ENCODE data around the gene CARD11. TPM values are rescaled to one million over a fixed set of nuclear protein-coding genes. Genes with fewer than 3 reads are reported as not detected.

Gene CARD11
- polyA plus RNA-seq, 1 donor from 2014 or later, result not detected

DNA sequence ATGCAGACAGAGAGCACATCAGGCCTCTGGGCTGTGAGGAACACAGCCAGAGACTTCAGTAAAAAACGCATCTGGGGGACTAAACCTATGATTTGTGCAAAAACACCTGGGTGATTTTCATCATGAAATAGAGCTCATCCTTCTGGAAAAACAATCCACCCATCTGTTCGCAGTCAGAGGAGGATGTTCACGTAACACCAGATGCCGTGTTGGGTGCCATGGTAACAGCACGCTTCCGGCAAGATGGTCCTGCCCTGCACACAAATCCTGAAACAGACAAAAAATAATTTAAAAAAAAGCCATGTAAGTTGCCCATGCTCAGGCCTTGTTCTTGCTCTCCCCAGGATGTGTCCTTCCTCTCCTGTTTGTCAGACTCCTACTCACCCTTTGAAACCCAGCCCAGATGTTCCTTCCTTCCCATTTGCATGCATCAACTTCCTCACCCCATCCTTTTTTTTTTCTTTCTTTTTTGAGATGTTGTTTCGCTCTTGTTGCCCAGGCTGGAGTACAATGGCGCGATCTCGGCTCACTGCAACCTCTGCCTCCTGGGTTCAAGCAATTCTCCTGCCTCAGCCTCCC lies 171.3 kb downstream of the CARD11 start:
- Histone ChIP-seq H2AFZ (ENCODE audit: low read depth, low read length) (no peak overlapping the region), H3K36me3 (ENCODE audit: insufficient read depth, low read length) (no peaks in the 10 kb centered on the region), H3K4me3 (ENCODE audit: low read length) (no peak overlapping the region), H3K27me3 (ENCODE audit: insufficient read depth, low read depth, low read length) (no peaks in the 10 kb centered on the region), H3K79me2 (replicated peaks; ENCODE audit: insufficient read depth, low read length) (no peaks in the 10 kb centered on the region), H3K4me2 (ENCODE audit: low read length) (no peak overlapping the region), H3K9me3 (ENCODE audit: low read length) (no peaks in the 10 kb centered on the region), H3K9ac (ENCODE audit: low read length) (no peak overlapping the region), H3F3A (ENCODE audit: insufficient read depth, low read length, poor library complexity, severe bottlenecking) (no peaks in the 10 kb centered on the region), H3K9me2 (ENCODE audit: insufficient read depth, low read length) (no peaks in the 10 kb centered on the region), H3K27ac (ENCODE audit: low read length) (no peak overlapping the region), H4K20me1 (ENCODE audit: insufficient read depth) (no peaks in the 10 kb centered on the region)
- TF ChIP-seq RAD21 (conservative IDR thresholded peaks at IDR 0.05), result no peak
- TF ChIP-seq, protein P1, sequence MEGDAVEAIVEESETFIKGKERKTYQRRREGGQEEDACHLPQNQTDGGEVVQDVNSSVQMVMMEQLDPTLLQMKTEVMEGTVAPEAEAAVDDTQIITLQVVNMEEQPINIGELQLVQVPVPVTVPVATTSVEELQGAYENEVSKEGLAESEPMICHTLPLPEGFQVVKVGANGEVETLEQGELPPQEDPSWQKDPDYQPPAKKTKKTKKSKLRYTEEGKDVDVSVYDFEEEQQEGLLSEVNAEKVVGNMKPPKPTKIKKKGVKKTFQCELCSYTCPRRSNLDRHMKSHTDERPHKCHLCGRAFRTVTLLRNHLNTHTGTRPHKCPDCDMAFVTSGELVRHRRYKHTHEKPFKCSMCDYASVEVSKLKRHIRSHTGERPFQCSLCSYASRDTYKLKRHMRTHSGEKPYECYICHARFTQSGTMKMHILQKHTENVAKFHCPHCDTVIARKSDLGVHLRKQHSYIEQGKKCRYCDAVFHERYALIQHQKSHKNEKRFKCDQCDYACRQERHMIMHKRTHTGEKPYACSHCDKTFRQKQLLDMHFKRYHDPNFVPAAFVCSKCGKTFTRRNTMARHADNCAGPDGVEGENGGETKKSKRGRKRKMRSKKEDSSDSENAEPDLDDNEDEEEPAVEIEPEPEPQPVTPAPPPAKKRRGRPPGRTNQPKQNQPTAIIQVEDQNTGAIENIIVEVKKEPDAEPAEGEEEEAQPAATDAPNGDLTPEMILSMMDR (IDR thresholded peaks at IDR 0.05; ENCODE audit: poor library complexity, severe bottlenecking), result no peak
- TF ChIP-seq EP300 (conservative IDR thresholded peaks at IDR 0.05; ENCODE audit: poor library complexity, severe bottlenecking), result no peak
- TF ChIP-seq MXI1 (conservative IDR thresholded peaks at IDR 0.05; ENCODE audit: poor library complexity, severe bottlenecking), result no peak
- TF ChIP-seq, protein P2, sequence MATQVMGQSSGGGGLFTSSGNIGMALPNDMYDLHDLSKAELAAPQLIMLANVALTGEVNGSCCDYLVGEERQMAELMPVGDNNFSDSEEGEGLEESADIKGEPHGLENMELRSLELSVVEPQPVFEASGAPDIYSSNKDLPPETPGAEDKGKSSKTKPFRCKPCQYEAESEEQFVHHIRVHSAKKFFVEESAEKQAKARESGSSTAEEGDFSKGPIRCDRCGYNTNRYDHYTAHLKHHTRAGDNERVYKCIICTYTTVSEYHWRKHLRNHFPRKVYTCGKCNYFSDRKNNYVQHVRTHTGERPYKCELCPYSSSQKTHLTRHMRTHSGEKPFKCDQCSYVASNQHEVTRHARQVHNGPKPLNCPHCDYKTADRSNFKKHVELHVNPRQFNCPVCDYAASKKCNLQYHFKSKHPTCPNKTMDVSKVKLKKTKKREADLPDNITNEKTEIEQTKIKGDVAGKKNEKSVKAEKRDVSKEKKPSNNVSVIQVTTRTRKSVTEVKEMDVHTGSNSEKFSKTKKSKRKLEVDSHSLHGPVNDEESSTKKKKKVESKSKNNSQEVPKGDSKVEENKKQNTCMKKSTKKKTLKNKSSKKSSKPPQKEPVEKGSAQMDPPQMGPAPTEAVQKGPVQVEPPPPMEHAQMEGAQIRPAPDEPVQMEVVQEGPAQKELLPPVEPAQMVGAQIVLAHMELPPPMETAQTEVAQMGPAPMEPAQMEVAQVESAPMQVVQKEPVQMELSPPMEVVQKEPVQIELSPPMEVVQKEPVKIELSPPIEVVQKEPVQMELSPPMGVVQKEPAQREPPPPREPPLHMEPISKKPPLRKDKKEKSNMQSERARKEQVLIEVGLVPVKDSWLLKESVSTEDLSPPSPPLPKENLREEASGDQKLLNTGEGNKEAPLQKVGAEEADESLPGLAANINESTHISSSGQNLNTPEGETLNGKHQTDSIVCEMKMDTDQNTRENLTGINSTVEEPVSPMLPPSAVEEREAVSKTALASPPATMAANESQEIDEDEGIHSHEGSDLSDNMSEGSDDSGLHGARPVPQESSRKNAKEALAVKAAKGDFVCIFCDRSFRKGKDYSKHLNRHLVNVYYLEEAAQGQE (IDR thresholded peaks at IDR 0.05; ENCODE audit: borderline replicate concordance), result no peak
- TF ChIP-seq EZH2 (IDR thresholded peaks at IDR 0.05; ENCODE audit: borderline replicate concordance, insufficient read depth, low read length, poor library complexity, severe bottlenecking), result no peak
- TF ChIP-seq TAF1 (IDR thresholded peaks at IDR 0.05; ENCODE audit: low read depth), result no peak
- no peak for TF ChIP-seq POLR2AphosphoS5 (IDR thresholded peaks at IDR 0.05)
- no peak for TF ChIP-seq SMC3 (conservative IDR thresholded peaks at IDR 0.05; ENCODE audit: poor library complexity)

DNA sequence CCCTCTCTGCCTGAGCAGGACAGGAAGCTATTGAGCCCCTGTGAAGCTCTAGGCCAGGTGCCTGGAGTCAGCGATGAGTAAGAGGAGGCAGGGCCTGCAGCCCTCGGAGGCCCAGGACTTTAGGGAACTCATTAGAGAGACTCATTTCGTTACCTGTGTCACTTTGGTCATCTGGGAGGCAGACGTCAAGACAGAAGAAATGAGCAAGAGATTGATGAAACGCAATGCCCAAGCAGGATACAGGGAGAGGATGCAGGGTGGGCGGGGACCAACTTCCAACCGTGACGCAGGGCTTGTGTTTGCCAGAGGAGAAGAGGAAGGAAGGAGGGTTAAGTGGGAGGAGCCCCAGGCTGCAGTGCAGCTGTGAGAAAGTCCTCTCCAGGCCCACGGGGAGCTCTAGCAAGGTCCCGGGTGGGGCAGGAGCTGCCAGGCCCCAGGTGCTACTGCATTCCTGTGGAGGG lies 173.2 kb downstream of the CARD11 start:
- no peaks in the 10 kb centered on the region for H3K9me3 ChIP-seq (ENCODE audit: low read length)
- no peaks in the 10 kb centered on the region for H4K20me1 ChIP-seq (ENCODE audit: insufficient read depth)
- no peaks in the 10 kb centered on the region for H3K27me3 ChIP-seq (ENCODE audit: insufficient read depth, low read depth, low read length)
- H3K9ac ChIP-seq (ENCODE audit: low read length), result no peak overlapping the region
- H3K4me3 ChIP-seq (ENCODE audit: low read length), result no peak overlapping the region
- no peaks in the 10 kb centered on the region for H3K36me3 ChIP-seq (ENCODE audit: insufficient read depth, low read length)
- H3F3A ChIP-seq (ENCODE audit: insufficient read depth, low read length, poor library complexity, severe bottlenecking), result no peaks in the 10 kb centered on the region
- H3K27ac ChIP-seq (ENCODE audit: low read length), result no peak overlapping the region
- H2AFZ ChIP-seq (ENCODE audit: low read depth, low read length), result no peak overlapping the region
- TF ChIP-seq RAD21 (conservative IDR thresholded peaks at IDR 0.05), result no peak
- no peak for TF ChIP-seq SMC3 (conservative IDR thresholded peaks at IDR 0.05; ENCODE audit: poor library complexity)
- no peaks in the 10 kb centered on the region for H3K9me2 ChIP-seq (ENCODE audit: insufficient read depth, low read length)
- H3K79me2 ChIP-seq (replicated peaks; ENCODE audit: insufficient read depth, low read length), result no peaks in the 10 kb centered on the region
- no peak overlapping the region for H3K4me2 ChIP-seq (ENCODE audit: low read length)
